Activated CD8-positive, alpha-beta T cell treated with anti-CD3 and anti-CD28 coated beads for 36 hours (primary cell): ENCODE measurements around the gene SPATA2. TPM values are rescaled to one million over a fixed set of nuclear protein-coding genes. Genes with fewer than 3 reads are reported as not detected.

Source experiments
- ATAC-seq: fragments of 200-7000 bp; cut with Tn5 transposase; one replicate; pipeline ENCODE4 v1.10.0; 2021; ENCODE audit warnings: mild to moderate bottlenecking, moderate library complexity
- CTCF ChIA-PET: fragments of 350-600 bp; sonication (Branson Sonifier 250); formaldehyde crosslinking; loops from one replicate; lab custom pipeline; 2021; ENCODE audit warnings: antibody characterized with exemption; lab: Charles Lee
- POLR2A ChIA-PET: fragments of 350-600 bp; sonication (Branson Sonifier 250); formaldehyde crosslinking; loops from one replicate; lab custom pipeline; 2021; ENCODE audit warnings: antibody characterized with exemption; lab: Charles Lee
- DNase-seq: peaks from one replicate; pipeline ENCODE4 v3.0.0-alpha.2; 2020
- H3K27ac Mint-ChIP-seq: one replicate; pipeline ENCODE4 v1.8.0; 2021; ENCODE audit warnings: mild to moderate bottlenecking, mixed read lengths
- H3K27me3 Mint-ChIP-seq: one replicate; pipeline ENCODE4 v1.8.0; 2021; ENCODE audit warnings: mixed read lengths
- H3K36me3 Mint-ChIP-seq: one replicate; pipeline ENCODE4 v1.8.0; 2021; ENCODE audit warnings: low read depth, mixed read lengths
- H3K4me1 Mint-ChIP-seq: one replicate; pipeline ENCODE4 v1.8.0; 2021; ENCODE audit warnings: low read depth, mixed read lengths
- H3K4me3 Mint-ChIP-seq: one replicate; pipeline ENCODE4 v1.8.0; 2021; ENCODE audit warnings: mild to moderate bottlenecking, moderate library complexity, mixed read lengths
- H3K9me3 Mint-ChIP-seq: one replicate; pipeline ENCODE4 v1.8.0; 2021; ENCODE audit warnings: mixed read lengths
- intact Hi-C: fragments of 100-400 bp; cut with micrococcal nuclease; formaldehyde crosslinking; loops from one replicate; pipeline ENCODE4 v1.10.0; 2022
- total RNA-seq, 2 experiments: library from RNA; stranded (reverse); gene quantifications; one replicate each; pipeline ENCODE4 v1.2.3, GENCODE V29; 2021
- TF ChIP-seq, protein P1 (sequence below): fragments of 200-600 bp; IDR thresholded peaks from one replicate; pipeline ENCODE4 v1.8.0; 2022; ENCODE audit warnings: antibody characterized with exemption, mild to moderate bottlenecking

The SPATA2 gene
- total RNA-seq, 2 experiments from 2014 or later, result 6.2 to 7.4 TPM

DNA sequence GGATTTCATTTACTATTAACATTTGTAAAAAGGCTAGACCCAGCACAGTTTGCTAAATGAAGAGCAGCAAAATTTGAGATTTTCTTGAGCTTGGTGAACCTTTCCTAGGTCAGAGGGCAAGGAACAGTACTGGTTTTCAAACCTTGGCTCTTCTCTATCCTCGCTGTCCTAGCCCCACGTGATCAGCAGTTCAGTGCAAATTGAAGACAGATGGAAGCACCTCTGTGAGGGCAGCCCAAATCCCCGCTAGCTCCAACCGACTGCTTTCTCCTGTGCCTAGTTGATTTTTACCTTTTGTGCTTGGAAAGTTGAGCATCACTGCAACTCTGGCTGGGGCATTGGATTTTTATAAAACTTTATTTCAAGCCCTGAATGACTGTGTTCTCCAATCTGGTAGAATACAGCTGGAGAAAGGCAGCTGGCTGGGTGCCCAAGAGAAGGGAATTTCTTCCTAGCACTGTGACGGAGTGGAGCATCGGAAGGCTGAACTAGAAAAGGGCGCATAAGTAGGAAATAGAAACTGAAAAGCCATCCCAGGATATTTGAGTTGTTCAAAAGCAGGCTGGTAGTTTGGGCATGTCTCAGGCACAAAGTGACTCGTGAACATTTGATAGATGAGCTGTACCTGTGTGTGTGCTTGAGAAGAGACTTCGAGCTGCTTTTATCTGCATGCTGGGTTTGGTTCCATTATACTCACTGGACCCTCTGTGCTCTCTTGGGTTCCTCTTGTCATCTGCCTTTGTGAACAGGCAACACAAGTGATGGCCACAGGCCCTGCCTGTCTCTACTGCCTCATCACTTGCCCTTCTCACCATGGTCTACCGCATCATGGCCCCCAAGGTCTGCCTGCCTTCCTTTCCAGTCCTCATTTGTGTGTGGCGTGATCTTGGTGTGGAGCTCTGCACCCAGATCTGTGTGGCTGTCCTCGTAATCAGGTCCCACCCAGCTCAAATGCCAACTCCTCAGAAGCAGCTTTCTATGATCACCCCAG lies 23.1 kb upstream of the SPATA2 start:
- ChIA-PET CTCF (interaction anchor here (1.7 to 2.1 kb wide), 2 partner anchors 27 to 133 kb away, joined by 10 to 13 read pairs; no protein-coding TSS in a partner anchor), POLR2A (interaction anchor here (0.5 to 3.5 kb wide), 5 partner anchors 12 to 343 kb away, joined by 3 to 22 read pairs (median 4); partner anchors contain the start of gene SPATA2)
- peaks cover 43% of the 10 kb centered on the region for H3K36me3 Mint-ChIP-seq
- intact Hi-C loops, result no loop called here
- TF ChIP-seq, protein P1, sequence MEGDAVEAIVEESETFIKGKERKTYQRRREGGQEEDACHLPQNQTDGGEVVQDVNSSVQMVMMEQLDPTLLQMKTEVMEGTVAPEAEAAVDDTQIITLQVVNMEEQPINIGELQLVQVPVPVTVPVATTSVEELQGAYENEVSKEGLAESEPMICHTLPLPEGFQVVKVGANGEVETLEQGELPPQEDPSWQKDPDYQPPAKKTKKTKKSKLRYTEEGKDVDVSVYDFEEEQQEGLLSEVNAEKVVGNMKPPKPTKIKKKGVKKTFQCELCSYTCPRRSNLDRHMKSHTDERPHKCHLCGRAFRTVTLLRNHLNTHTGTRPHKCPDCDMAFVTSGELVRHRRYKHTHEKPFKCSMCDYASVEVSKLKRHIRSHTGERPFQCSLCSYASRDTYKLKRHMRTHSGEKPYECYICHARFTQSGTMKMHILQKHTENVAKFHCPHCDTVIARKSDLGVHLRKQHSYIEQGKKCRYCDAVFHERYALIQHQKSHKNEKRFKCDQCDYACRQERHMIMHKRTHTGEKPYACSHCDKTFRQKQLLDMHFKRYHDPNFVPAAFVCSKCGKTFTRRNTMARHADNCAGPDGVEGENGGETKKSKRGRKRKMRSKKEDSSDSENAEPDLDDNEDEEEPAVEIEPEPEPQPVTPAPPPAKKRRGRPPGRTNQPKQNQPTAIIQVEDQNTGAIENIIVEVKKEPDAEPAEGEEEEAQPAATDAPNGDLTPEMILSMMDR, result no peak
- H3K27ac Mint-ChIP-seq, result peak overlapping the region; percentile 91
- ATAC-seq (no peak), DNase-seq (no peak)
- no peaks in the 10 kb centered on the region for H3K27me3 Mint-ChIP-seq
- no peaks in the 10 kb centered on the region for H3K9me3 Mint-ChIP-seq
- H3K4me1 Mint-ChIP-seq, result peaks cover 42% of the 10 kb centered on the region
- peak overlapping the region; percentile 90 for H3K4me3 Mint-ChIP-seq

DNA sequence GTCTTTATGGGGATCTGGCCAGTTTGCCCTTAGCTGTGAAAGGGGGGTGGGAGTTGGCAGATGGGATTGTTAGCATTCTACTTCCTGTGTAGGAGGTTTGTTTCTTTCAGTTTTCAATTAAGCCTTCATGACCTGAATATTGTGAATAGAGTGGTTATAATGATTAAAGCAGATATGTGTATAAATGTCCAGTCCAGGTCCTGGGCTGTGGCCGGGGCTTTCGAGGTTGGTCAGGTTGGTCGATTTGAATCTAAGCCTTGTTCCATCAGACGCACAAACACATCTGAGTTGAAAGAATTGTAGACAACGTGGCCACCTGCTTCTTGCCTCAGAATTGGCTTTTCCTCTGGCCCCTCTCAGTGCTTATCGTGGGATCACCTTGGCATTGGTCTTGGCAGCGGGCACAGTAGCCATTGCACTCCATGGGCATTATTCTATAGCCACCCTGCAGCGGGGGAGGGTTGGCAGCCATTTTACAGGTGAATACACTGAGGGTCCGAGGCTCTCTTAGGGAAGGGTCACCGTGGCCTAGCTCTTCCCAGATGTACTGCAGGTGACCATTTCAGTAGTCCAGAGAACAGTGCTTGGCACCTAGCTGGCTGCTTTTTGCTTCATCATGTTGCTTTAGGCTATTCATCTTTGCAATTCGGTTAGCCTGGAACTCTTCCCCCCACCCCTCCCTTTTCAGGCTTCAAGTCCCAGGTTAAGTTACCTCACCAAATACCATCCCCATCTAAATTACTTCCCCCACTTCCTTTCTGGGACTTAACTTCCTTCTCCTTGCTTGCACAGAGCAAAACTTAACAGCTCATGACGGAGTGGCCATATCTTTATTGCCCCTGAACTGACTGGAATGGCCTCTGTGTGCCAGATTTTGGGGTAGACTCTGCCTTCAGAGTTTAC lies 21.9 kb upstream of the SPATA2 start:
- CTCF ChIA-PET, result interaction anchor here (1.2 to 2.9 kb wide), 8 partner anchors 11 to 148 kb away, joined by 3 to 13 read pairs (median 4); no protein-coding TSS in a partner anchor
- Mint-ChIP-seq H3K36me3 (peaks cover 35% of the 10 kb centered on the region), H3K4me3 (peak overlapping the region; percentile 90), H3K27ac (peak overlapping the region; percentile 91), H3K9me3 (no peaks in the 10 kb centered on the region), H3K4me1 (peaks cover 38% of the 10 kb centered on the region), H3K27me3 (no peaks in the 10 kb centered on the region)
- TF ChIP-seq, protein P1, result no peak
- intact Hi-C loops, result no loop called here
- DNase-seq (peak; percentile 24), ATAC-seq (peak; percentile 20)
- POLR2A ChIA-PET, result interaction anchor here (0.9 to 3.5 kb wide), 7 partner anchors 8 to 176 kb away, joined by 3 to 22 read pairs (median 4); partner anchors contain the start of genes SPATA2 and UBE2V1

DNA sequence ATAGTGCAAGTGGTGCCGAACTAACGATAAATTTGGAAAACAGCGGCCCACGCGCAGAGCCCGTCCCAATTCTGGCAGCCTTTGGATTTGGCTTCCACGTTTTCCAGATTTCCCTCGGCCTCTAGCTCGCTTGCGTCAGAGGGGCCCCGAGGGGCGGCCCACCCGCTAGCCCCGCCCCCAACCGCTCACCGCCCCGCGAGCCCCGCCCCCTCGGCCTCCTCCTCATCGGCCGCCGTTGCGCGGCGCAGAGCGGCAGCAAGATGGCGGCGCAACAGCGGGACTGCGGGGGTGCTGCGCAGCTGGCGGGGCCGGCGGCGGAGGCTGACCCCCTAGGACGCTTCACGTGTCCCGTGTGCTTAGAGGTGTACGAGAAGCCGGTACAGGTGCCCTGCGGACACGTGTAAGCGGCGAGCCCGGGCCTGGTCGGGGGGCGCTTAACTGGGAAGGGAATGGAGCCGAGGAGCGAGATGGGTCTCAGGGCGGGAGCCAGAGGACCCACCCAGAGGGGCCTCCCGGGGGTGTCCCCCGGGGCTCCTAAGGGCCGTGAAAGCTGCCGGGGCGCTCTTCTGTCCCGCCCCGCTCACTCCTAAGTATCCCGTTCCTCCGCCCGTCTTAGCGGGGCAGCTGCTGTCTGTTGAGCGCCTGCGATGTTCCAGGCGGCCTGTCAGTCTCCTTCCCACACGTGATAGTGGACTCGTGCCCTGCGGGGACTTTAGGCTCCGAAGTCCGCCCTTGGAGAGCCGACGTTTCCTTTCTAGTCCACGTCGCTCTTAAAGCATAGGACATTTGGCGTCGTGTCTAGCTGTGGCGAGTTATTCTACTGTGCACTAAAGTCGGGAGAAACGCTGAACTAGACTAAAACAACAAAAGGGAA lies 21.1 kb upstream of the SPATA2 start, which contains the start of gene RNF114:
Gene RNF114 (plus strand): TSS at position 245 of the 874 bp plus-strand sequence. CDS start 16 bp downstream, at position 261.
- intact Hi-C loops, result no loop called here

More for the DNA sequence above, 21.1 kb upstream of the SPATA2 start, which contains the start of gene RNF114:
- POLR2A ChIA-PET, result interaction anchor here (0.9 to 3.5 kb wide), 6 partner anchors 9 to 176 kb away, joined by 3 to 22 read pairs (median 4); partner anchors contain the start of genes SPATA2 and UBE2V1
- peak; percentile 92 for DNase-seq
- TF ChIP-seq, protein P1, result no peak
- Mint-ChIP-seq H3K27ac (peak within 1 kb of the TSS; percentile 91), H3K4me3 (peak within 1 kb of the TSS; percentile 90), H3K27me3 (no peaks in the 10 kb centered on the region), H3K9me3 (no peaks in the 10 kb centered on the region), H3K36me3 (peaks cover 29% of the 10 kb centered on the region), H3K4me1 (peaks cover 36% of the 10 kb centered on the region)
- CTCF ChIA-PET, result interaction anchor here (0.8 to 2.9 kb wide), 10 partner anchors 10 to 149 kb away, joined by 3 to 12 read pairs (median 4); partner anchors contain the start of gene SPATA2
- peak; percentile 96 for ATAC-seq
